CD14-positive monocyte (primary cell): ENCODE data around the gene SNAP47. TPM values are rescaled to one million over a fixed set of nuclear protein-coding genes. Genes with fewer than 3 reads are reported as not detected.
A peak's percentile ranks its signal among the peaks of the same experiment; 100 is the strongest.

Experiments
- DNase-seq, 3 donors: peaks; one replicate each; pipeline ENCODE4 v3.0.0-alpha.2; 2011 to 2022
- H2AFZ ChIP-seq: 2 replicates; pipeline ENCODE4 v1.6.0; 2012; ENCODE audit warnings: mild to moderate bottlenecking, low read depth, low read length, inconsistent platforms; ENCODE audit not compliant: insufficient read depth, poor library complexity, severe bottlenecking
- H3K27ac ChIP-seq, 2 donors: 1 replicate in 1 of 2; 2 replicates in 1 of 2; pipeline ENCODE4 v1.5.1; 2012 to 2013; ENCODE audit warnings: low read length in 2 of 2, control low read depth in 1 of 2, inconsistent platforms in 1 of 2, low read depth in 1 of 2, mild to moderate bottlenecking in 1 of 2
- H3K27me3 ChIP-seq, 2 donors: one replicate each; pipeline versions ENCODE4 v1.6.0 to v1.6.1; 2011 to 2013; ENCODE audit warnings: low read length in 2 of 2; ENCODE audit not compliant: control insufficient read depth in 2 of 2, insufficient read depth in 2 of 2
- H3K36me3 ChIP-seq, 2 donors: replicated peaks in 1 of 2; 1 replicate in 1 of 2; 2 replicates in 1 of 2; pipeline versions ENCODE4 v1.5.1 to v1.6.1; 2012 to 2013; ENCODE audit warnings: low read length in 2 of 2, control low read depth in 1 of 2, inconsistent platforms in 1 of 2, mild to moderate bottlenecking in 1 of 2; ENCODE audit not compliant: insufficient read depth in 2 of 2, control insufficient read depth in 1 of 2
- H3K4me1 ChIP-seq, 2 donors: 1 replicate in 1 of 2; 2 replicates in 1 of 2; pipeline versions ENCODE4 v1.5.1 to v1.6.1; 2012 to 2013; ENCODE audit warnings: low read length in 2 of 2, control low read depth in 1 of 2, inconsistent platforms in 1 of 2, mild to moderate bottlenecking in 1 of 2, moderate library complexity in 1 of 2; ENCODE audit not compliant: insufficient read depth in 2 of 2, control insufficient read depth in 1 of 2
- H3K4me2 ChIP-seq: replicated peaks from 2 replicates; pipeline ENCODE3; 2012; ENCODE audit warnings: low read length, moderate library complexity, mild to moderate bottlenecking; ENCODE audit not compliant: poor library complexity, severe bottlenecking; ENCODE audit errors: extremely low read depth
- H3K4me3 ChIP-seq, 3 experiments: fragments of 200-600 bp in 1 of 3; sonication (generic) in 1 of 3; replicated peaks in 1 of 3; 1 replicate in 2 of 3; 2 replicates in 1 of 3; pipeline ENCODE4 v1.5.1; 2011 to 2013; ENCODE audit warnings: low read length in 3 of 3, mild to moderate bottlenecking in 3 of 3, control low read depth in 2 of 3, low read depth in 2 of 3, inconsistent platforms in 1 of 3, moderate library complexity in 1 of 3
- H3K79me2 ChIP-seq: 2 replicates; pipeline ENCODE4 v1.6.0; 2012; ENCODE audit warnings: mild to moderate bottlenecking, control low read depth, inconsistent platforms, low read length, moderate library complexity; ENCODE audit not compliant: insufficient read depth
- H3K9ac ChIP-seq: 2 replicates; pipeline ENCODE4 v1.6.0; 2017; ENCODE audit warnings: low read length, mild to moderate bottlenecking; ENCODE audit not compliant: insufficient read depth, poor library complexity, severe bottlenecking
- H3K9me3 ChIP-seq, 2 donors: replicated peaks in 1 of 2; 1 replicate in 1 of 2; 2 replicates in 1 of 2; pipeline versions ENCODE4 v1.5.1 to v1.6.1; 2012 to 2013; ENCODE audit warnings: low read length in 2 of 2, control low read depth in 1 of 2; ENCODE audit not compliant: control insufficient read depth in 1 of 2, insufficient read depth in 1 of 2
- H4K20me1 ChIP-seq: 2 replicates; pipeline ENCODE4 v1.6.0; 2012; ENCODE audit warnings: mild to moderate bottlenecking, low read length, control low read depth, moderate library complexity; ENCODE audit not compliant: insufficient read depth
- H3K27ac Mint-ChIP-seq, 7 donors: one replicate each; pipeline ENCODE4 v1.8.0; 2020; ENCODE audit warnings: mild to moderate bottlenecking in 7 of 7, mixed read lengths in 7 of 7, moderate library complexity in 6 of 7, inconsistent platforms in 2 of 7
- H3K27me3 Mint-ChIP-seq, 3 donors: one replicate each; pipeline ENCODE4 v1.8.0; 2021 to 2022; ENCODE audit warnings: low read depth in 3 of 3, mild to moderate bottlenecking in 3 of 3, mixed read lengths in 3 of 3, moderate library complexity in 3 of 3, inconsistent platforms in 1 of 3
- H3K36me3 Mint-ChIP-seq, 2 donors: one replicate each; pipeline ENCODE4 v1.8.0; 2020; ENCODE audit warnings: mixed read lengths in 2 of 2, inconsistent platforms in 1 of 2, mild to moderate bottlenecking in 1 of 2
- H3K4me1 Mint-ChIP-seq: one replicate; pipeline ENCODE4 v1.8.0; 2020; ENCODE audit warnings: mild to moderate bottlenecking, mixed read lengths
- H3K4me3 Mint-ChIP-seq, 2 donors: one replicate each; pipeline ENCODE4 v1.8.0; 2020; ENCODE audit warnings: mild to moderate bottlenecking in 2 of 2, mixed read lengths in 2 of 2, moderate library complexity in 1 of 2
- H3K9me3 Mint-ChIP-seq, 7 donors: one replicate each; pipeline ENCODE4 v1.8.0; 2020 to 2022; ENCODE audit warnings: mixed read lengths in 7 of 7, mild to moderate bottlenecking in 6 of 7, moderate library complexity in 6 of 7, inconsistent platforms in 2 of 7
- WGBS: methylation state at CpG from one replicate; pipeline ENCODE4 v1.1.5; 2013; ENCODE audit warnings: missing lambda C conversion rate; ENCODE audit not compliant: insufficient coverage; 5-methylcytosine and 5-hydroxymethylcytosine counted together
- intact Hi-C, 2 donors: fragments of 100-400 bp; cut with micrococcal nuclease; formaldehyde crosslinking; loops; one replicate each; pipeline versions ENCODE4 v1.15.0 to v1.15.1; 2023
- polyA plus RNA-seq, 3 donors: library from polyadenylated mRNA; depleted of rRNA in 1 of 3; unstranded in 2 of 3; stranded (reverse) in 1 of 3; fragments of 300-500 nt in 2 of 3; fragments of >200 nt in 1 of 3; fragmentation: Illumina TruSeq in 2 of 3; gene quantifications; 1 replicate in 2 of 3; 2 replicates in 1 of 3; pipeline ENCODE4 v1.2.3, GENCODE V29; 2012 to 2021
- TF ChIP-seq, protein P1 (sequence below): fragments of 200-600 bp; IDR thresholded peaks from one replicate; pipeline ENCODE4 v1.8.0; 2022; ENCODE audit warnings: antibody characterized with exemption, mild to moderate bottlenecking

SNAP47 gene
- polyA plus RNA-seq, 3 donors = 15.4 to 25.0 (median 20.5) TPM

DNA sequence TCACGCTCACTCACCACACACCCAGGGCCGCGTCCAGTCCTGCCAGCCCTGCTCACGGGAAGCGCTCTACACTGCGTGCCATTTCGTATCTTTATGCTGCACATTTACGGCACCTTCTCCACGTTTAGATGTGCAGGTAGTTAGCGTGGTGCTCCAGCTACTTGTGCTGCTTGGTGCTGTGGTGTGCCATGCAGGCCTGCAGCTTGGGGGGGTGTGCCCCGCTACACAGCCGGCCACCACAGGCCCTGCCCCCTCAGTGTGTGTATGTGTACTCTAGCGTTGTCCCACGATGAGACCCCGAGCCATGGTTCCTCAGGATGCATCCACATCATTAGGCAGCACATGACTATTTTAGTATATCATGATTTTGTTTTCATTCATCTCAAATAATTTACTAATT lies 38.3 kb downstream of the SNAP47 start:
- H3K36me3 ChIP-seq = peaks cover 18 to 37% of the 10 kb centered on the region in 2 donors
- intact Hi-C loops = no loop called here
- H3K9me3 ChIP-seq = no peaks in the 10 kb centered on the region
- no peak overlapping the region for H3K9ac ChIP-seq
- TF ChIP-seq, protein P1, sequence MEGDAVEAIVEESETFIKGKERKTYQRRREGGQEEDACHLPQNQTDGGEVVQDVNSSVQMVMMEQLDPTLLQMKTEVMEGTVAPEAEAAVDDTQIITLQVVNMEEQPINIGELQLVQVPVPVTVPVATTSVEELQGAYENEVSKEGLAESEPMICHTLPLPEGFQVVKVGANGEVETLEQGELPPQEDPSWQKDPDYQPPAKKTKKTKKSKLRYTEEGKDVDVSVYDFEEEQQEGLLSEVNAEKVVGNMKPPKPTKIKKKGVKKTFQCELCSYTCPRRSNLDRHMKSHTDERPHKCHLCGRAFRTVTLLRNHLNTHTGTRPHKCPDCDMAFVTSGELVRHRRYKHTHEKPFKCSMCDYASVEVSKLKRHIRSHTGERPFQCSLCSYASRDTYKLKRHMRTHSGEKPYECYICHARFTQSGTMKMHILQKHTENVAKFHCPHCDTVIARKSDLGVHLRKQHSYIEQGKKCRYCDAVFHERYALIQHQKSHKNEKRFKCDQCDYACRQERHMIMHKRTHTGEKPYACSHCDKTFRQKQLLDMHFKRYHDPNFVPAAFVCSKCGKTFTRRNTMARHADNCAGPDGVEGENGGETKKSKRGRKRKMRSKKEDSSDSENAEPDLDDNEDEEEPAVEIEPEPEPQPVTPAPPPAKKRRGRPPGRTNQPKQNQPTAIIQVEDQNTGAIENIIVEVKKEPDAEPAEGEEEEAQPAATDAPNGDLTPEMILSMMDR = no peak
- H3K36me3 Mint-ChIP-seq = peaks cover 41 to 43% of the 10 kb centered on the region in 2 donors
- H3K4me3 Mint-ChIP-seq = no peak overlapping the region
- H3K4me2 ChIP-seq = no peak overlapping the region
- H3K79me2 ChIP-seq = no peaks in the 10 kb centered on the region
- no peaks in the 10 kb centered on the region for H3K4me1 Mint-ChIP-seq
- 88% methylated on average over 5 of the region's 15 CpGs for WGBS
- H4K20me1 ChIP-seq = no peaks in the 10 kb centered on the region
- no peak overlapping the region for H2AFZ ChIP-seq
- H3K27ac ChIP-seq = no peak overlapping the region
- no peaks in the 10 kb centered on the region for H3K4me1 ChIP-seq
- H3K9me3 Mint-ChIP-seq = no peaks in the 10 kb centered on the region
- no peaks in the 10 kb centered on the region for H3K27me3 Mint-ChIP-seq
- H3K27ac Mint-ChIP-seq = no peak overlapping the region
- H3K27me3 ChIP-seq = no peaks in the 10 kb centered on the region
- no peak for DNase-seq
- no peak overlapping the region for H3K4me3 ChIP-seq

DNA sequence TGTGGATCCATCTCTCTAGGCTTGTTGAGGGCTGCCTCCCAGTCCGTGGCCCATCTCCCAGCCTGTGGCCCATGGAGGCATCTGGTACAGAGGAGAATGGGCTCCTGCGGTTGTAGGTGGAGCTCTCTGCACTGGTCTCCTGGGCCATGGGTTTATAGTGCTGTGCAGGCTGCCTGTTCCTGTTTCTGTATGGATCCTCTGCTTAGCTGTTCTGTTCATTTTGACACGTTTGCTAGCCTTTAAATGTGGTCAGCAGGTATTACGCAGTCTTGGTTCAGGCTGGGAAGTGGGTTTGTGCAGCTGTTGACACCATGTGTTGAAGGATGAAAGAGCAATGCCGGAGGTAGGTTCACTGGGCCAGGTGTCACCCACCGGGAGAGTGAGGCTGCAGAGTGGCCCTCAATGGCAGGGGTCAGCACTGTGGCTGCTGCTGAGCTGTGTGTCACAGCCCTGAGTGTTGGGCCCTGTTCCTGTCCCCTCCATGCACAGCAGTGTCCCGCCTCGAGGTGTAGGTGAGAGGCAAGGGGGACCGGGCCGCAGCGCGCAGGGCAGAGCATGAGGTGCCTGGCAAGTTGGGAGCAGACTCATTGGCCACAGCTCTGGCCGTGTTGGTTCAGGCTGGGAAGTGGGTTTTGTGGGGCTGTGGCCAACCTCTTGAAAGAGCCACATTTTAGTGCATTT lies 39.0 kb downstream of the SNAP47 start:
- H3K4me3 Mint-ChIP-seq = no peak overlapping the region
- no peaks in the 10 kb centered on the region for H3K27me3 Mint-ChIP-seq
- H3K4me3 ChIP-seq = no peak overlapping the region
- no peaks in the 10 kb centered on the region for H3K4me1 Mint-ChIP-seq
- no peak for DNase-seq
- no peaks in the 10 kb centered on the region for H3K27me3 ChIP-seq
- no peaks in the 10 kb centered on the region for H3K9me3 Mint-ChIP-seq
- H3K27ac ChIP-seq = no peak overlapping the region
- peak overlapping the region in 2 of 7 donors; percentile 19 to 78 for H3K27ac Mint-ChIP-seq
- WGBS = 91% methylated on average over 13 of the region's 13 CpGs
- H3K79me2 ChIP-seq = no peaks in the 10 kb centered on the region
- peaks cover 35 to 36% of the 10 kb centered on the region in 2 donors for H3K36me3 Mint-ChIP-seq
- no peaks in the 10 kb centered on the region for H3K4me1 ChIP-seq
- intact Hi-C loops = no loop called here
- no peaks in the 10 kb centered on the region for H3K9me3 ChIP-seq
- no peak overlapping the region for H2AFZ ChIP-seq
- TF ChIP-seq, protein P1 = no peak
- H3K4me2 ChIP-seq = no peak overlapping the region
- H4K20me1 ChIP-seq = no peaks in the 10 kb centered on the region
- H3K9ac ChIP-seq = no peak overlapping the region
- H3K36me3 ChIP-seq = peaks cover 12 to 30% of the 10 kb centered on the region in 2 donors
